ENCODE results near the gene GSTM4. TPM values are rescaled to one million over a fixed set of nuclear protein-coding genes. Genes with fewer than 3 reads are reported as not detected.
"Not testable (repeated sequence)": the region's sequence is repeated elsewhere in the genome, so short reads cannot be mapped to it uniquely, and the experiment has no call there.

The GSTM4 gene
- total RNA-seq, 1 experiment from 2014 or later, result 22.0 TPM

DNA sequence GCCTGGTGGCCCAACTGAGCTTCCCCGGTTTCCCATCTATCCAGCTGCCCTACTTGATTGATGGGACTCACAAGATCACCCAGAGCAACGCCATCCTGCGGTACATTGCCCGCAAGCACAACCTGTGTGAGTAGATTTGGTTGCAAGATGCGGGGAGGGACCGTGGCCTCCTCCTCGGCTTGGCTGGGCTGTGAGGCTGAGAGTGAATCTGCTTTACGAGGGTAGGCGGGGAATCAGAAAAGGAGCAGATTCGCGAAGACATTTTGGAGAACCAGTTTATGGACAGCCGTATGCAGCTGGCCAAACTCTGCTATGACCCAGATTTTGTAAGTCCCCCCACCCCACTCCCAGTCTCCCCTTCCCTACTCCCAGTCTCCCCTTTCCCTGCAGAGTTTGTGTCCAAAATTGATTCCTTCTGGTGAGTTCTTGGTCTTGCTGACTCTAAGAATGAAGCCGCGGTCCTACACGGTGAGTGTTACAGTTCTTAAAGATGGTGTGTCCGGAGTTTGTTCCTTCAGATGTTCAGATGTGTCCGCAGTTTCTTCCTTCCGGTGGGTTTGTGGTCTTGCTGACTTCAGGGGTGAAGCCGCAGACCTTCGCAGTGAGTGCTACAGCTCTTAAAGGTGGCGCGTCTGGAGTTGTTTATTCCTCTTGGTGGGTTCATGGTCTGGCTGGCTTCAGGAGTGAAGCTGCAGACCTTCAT lies 13.5 kb downstream of the GSTM4 start:
- no peak overlapping the region for H3K27ac ChIP-seq (ENCODE audit: low read length)
- ChIA-PET POLR2A (interaction anchor here (0.6 kb wide), 1 partner anchor 157 kb away, joined by 4 read pairs; no protein-coding TSS in a partner anchor), CTCF (no interaction called here)
- ATAC-seq (no peak), DNase-seq (ENCODE audit: low read depth, low spot score) (no peak)
- no peaks in the 10 kb centered on the region for H3K36me3 ChIP-seq (ENCODE audit: control insufficient read depth, insufficient read depth, low read length)
- intact Hi-C loops (cut with micrococcal nuclease; ENCODE audit: unreplicated experiment) (no loop called here), in situ Hi-C loops (cut with HindIII; ENCODE audit: low pct_unique_long_range_greater_than_20kb, low sequenced_read_pairs) (no loop called here)
- H3K4me3 ChIP-seq (ENCODE audit: low read depth in 2 of 2, low read length in 2 of 2), result no peak overlapping the region
- no peaks in the 10 kb centered on the region for H3K27me3 ChIP-seq (ENCODE audit: control insufficient read depth, insufficient read depth, low read length)
- no peak for TF ChIP-seq POLR2AphosphoS5 (IDR thresholded peaks at IDR 0.05; ENCODE audit: low read depth, low read length)
- no peak for TF ChIP-seq REST (IDR thresholded peaks at IDR 0.05; ENCODE audit: insufficient read depth in 1 of 2, low read depth in 2 of 2, low read length in 1 of 2)
- no peak for TF ChIP-seq SIN3A (IDR thresholded peaks at IDR 0.05; ENCODE audit: borderline replicate concordance, insufficient read depth, low read depth, low read length)
- TF ChIP-seq CTCF (IDR thresholded peaks at IDR 0.05), result no peak
- no peaks in the 10 kb centered on the region for H3K4me1 ChIP-seq (ENCODE audit: control insufficient read depth, insufficient read depth, low read length)
- BruUV-seq (replicated peaks), result no TSS peak
- no peaks in the 10 kb centered on the region for H3K9me3 ChIP-seq (ENCODE audit: control insufficient read depth, insufficient read depth, low read depth, low read length)

DNA sequence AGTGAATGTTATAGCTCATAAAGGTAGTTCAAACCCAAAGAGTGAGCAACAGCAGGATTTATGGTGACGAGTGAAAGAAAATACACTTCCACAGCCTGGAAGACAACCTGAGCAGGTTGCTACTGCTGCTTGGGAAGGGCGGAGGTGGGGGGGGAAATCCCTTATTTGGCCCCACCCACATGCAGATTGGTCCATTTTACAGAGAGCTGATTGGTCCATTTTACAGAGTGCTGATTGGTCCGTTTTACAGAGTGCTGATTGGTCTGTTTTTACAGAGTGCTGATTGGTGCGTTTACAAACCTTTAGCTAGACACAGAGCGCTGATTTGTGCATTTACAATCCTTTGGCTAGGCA lies 14.0 kb downstream of the GSTM4 start:
- H3K36me3 ChIP-seq (ENCODE audit: control insufficient read depth, insufficient read depth, low read length); CTCF ChIA-PET; ATAC-seq; H3K27ac ChIP-seq (ENCODE audit: low read length); H3K9me3 ChIP-seq (ENCODE audit: control insufficient read depth, insufficient read depth, low read depth, low read length); in situ Hi-C loops (cut with HindIII; ENCODE audit: low pct_unique_long_range_greater_than_20kb, low sequenced_read_pairs); DNase-seq (ENCODE audit: low read depth, low spot score); BruUV-seq (replicated peaks); H3K4me3 ChIP-seq (ENCODE audit: low read depth in 2 of 2, low read length in 2 of 2); H3K27me3 ChIP-seq (ENCODE audit: control insufficient read depth, insufficient read depth, low read length); H3K4me1 ChIP-seq (ENCODE audit: control insufficient read depth, insufficient read depth, low read length); intact Hi-C loops (cut with micrococcal nuclease; ENCODE audit: unreplicated experiment): not testable (repeated sequence)
- POLR2A ChIA-PET, result interaction anchor here (0.6 kb wide), 1 partner anchor 157 kb away, joined by 4 read pairs; no protein-coding TSS in a partner anchor

DNA sequence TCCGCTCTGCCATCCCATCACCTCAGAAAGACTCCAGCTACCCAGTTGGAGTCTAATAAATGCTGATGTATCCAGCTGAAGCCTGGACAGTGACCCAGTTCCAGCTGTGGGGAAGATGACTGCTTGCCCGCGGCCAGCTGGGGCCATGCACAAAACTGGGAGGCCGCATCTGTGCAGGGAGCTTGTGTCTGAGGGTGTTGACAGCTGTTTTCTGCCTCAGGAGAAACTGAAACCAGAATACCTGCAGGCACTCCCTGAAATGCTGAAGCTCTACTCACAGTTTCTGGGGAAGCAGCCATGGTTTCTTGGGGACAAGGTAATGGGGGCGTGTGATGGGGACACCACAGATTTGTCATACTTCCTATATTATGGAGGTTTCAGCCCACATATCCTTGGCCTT lies 15.2 kb downstream of the GSTM4 start:
- H3K36me3 ChIP-seq (ENCODE audit: control insufficient read depth, insufficient read depth, low read length), result no peaks in the 10 kb centered on the region
- H3K27me3 ChIP-seq (ENCODE audit: control insufficient read depth, insufficient read depth, low read length), result no peaks in the 10 kb centered on the region
- no TSS peak for BruUV-seq (replicated peaks)
- in situ Hi-C loops (cut with HindIII; ENCODE audit: low pct_unique_long_range_greater_than_20kb, low sequenced_read_pairs) (no loop called here), intact Hi-C loops (cut with micrococcal nuclease; ENCODE audit: unreplicated experiment) (no loop called here)
- no peaks in the 10 kb centered on the region for H3K4me1 ChIP-seq (ENCODE audit: control insufficient read depth, insufficient read depth, low read length)
- H3K9me3 ChIP-seq (ENCODE audit: control insufficient read depth, insufficient read depth, low read depth, low read length), result no peaks in the 10 kb centered on the region
- H3K27ac ChIP-seq (ENCODE audit: low read length), result no peak overlapping the region
- TF ChIP-seq SIN3A (IDR thresholded peaks at IDR 0.05; ENCODE audit: borderline replicate concordance, insufficient read depth, low read depth, low read length), result no peak
- TF ChIP-seq REST (IDR thresholded peaks at IDR 0.05; ENCODE audit: insufficient read depth in 1 of 2, low read depth in 2 of 2, low read length in 1 of 2), result no peak
- no peak for TF ChIP-seq TCF7L2 (IDR thresholded peaks at IDR 0.05; ENCODE audit: low read depth, low read length)
- TF ChIP-seq POLR2AphosphoS5 (IDR thresholded peaks at IDR 0.05; ENCODE audit: low read depth, low read length), result no peak
- no peak for TF ChIP-seq CTCF (IDR thresholded peaks at IDR 0.05)
- POLR2A ChIA-PET, result interaction anchor here (0.6 kb wide), 1 partner anchor 61 kb away, joined by 5 read pairs; no protein-coding TSS in a partner anchor
- ATAC-seq, result no peak
- H3K4me3 ChIP-seq (ENCODE audit: low read depth in 2 of 2, low read length in 2 of 2), result no peak overlapping the region
- CTCF ChIA-PET, result interaction anchor here (0.6 kb wide), 1 partner anchor 141 kb away, joined by 3 read pairs; no protein-coding TSS in a partner anchor
- DNase-seq (ENCODE audit: low read depth, low spot score), result no peak

All from Panc1 (cell line).